ENCODE measurements around the gene DNAH3. TPM values are rescaled to one million over a fixed set of nuclear protein-coding genes. Genes with fewer than 3 reads are reported as not detected.

Gene DNAH3
- total RNA-seq, 1 donor from 2014 or later = 0.19 TPM

GRCh38 chr16:20884240-20884556, 266.4 kb downstream of the DNAH3 start:
- no peak for DNase-seq (ENCODE audit: low spot score, unreplicated experiment)
- H3K36me3 Mint-ChIP-seq (ENCODE audit: insufficient read depth) = peaks cover 5% of the 10 kb centered on the region
- no peak overlapping the region for H3K4me3 Mint-ChIP-seq (ENCODE audit: low read depth)
- no peaks in the 10 kb centered on the region for H3K27me3 Mint-ChIP-seq
- H3K4me1 Mint-ChIP-seq (ENCODE audit: low read depth) = peaks cover 37% of the 10 kb centered on the region
- no peak for TF ChIP-seq CTCF (IDR thresholded peaks at IDR 0.05; ENCODE audit: unreplicated experiment)
- no peak overlapping the region for H3K27ac Mint-ChIP-seq
- no peaks in the 10 kb centered on the region for H3K9me3 Mint-ChIP-seq (ENCODE audit: low read depth)

DNA sequence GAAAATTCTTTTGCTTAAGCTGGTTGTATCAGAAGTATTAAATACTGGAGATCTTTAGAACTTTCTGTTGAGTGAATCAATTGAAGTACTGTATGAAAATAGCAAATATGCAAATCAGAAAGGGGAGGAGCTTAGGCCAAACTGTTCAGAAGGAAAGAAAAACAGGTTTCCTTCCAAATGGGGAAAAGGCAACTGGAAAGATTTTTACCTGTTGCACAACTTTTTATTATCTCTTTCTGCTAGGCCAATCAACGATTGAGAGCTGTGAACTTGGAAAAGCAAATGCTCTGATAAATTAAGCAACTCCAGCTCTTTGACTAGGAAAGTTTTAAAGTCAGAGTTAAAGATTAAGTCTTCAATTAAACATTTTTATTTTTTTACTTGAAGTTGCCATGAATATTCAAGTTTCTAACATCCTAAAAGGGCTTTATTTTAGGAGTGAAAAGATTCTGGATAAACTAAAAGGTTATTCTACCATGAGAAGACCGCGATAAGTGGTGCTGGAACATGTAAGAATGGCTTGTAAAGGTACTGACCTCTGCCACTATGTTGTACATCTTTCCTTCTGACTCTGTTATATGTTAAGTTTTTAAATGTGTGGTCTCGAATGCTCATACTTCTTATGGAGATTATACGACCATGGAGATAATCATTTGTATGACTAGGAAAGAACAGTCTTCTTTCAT, 266.9 kb downstream of the DNAH3 start:
- no peaks in the 10 kb centered on the region for H3K27me3 Mint-ChIP-seq
- no peaks in the 10 kb centered on the region for H3K9me3 Mint-ChIP-seq (ENCODE audit: low read depth)
- H3K4me1 Mint-ChIP-seq (ENCODE audit: low read depth) = peaks cover 42% of the 10 kb centered on the region
- no peak overlapping the region for H3K4me3 Mint-ChIP-seq (ENCODE audit: low read depth)
- DNase-seq (ENCODE audit: low spot score, unreplicated experiment) = no peak
- no peak overlapping the region for H3K27ac Mint-ChIP-seq
- H3K36me3 Mint-ChIP-seq (ENCODE audit: insufficient read depth) = peaks cover 5% of the 10 kb centered on the region
- TF ChIP-seq CTCF (IDR thresholded peaks at IDR 0.05; ENCODE audit: unreplicated experiment) = no peak

Other genes starting within 250 kb of the DNAH3 start
- 20.0 and 20.3 TPM in 2 replicates for gene LDAF1, start 7.8 kb upstream of the DNAH3 start, total RNA-seq
- gene ZP2, start 60.7 kb upstream of the DNAH3 start, total RNA-seq = not detected in 2 replicates
- 4.0 and 4.6 TPM in 2 replicates for gene ANKS4B, start 82.9 kb upstream of the DNAH3 start, total RNA-seq
- gene CRYM, start 127.4 kb upstream of the DNAH3 start, total RNA-seq = 9.3 and 10.5 TPM in 2 replicates

All from progenitor cell of endocrine pancreas (in vitro differentiated cells).